ENCODE results near the gene PTCH1. TPM values are rescaled to one million over a fixed set of nuclear protein-coding genes. Genes with fewer than 3 reads are reported as not detected.

The PTCH1 gene
- polyA plus RNA-seq, 1 donor (not counting 4 experiments of a cell fraction or from before 2014, with no cell fraction given) = 1.7 TPM

DNA sequence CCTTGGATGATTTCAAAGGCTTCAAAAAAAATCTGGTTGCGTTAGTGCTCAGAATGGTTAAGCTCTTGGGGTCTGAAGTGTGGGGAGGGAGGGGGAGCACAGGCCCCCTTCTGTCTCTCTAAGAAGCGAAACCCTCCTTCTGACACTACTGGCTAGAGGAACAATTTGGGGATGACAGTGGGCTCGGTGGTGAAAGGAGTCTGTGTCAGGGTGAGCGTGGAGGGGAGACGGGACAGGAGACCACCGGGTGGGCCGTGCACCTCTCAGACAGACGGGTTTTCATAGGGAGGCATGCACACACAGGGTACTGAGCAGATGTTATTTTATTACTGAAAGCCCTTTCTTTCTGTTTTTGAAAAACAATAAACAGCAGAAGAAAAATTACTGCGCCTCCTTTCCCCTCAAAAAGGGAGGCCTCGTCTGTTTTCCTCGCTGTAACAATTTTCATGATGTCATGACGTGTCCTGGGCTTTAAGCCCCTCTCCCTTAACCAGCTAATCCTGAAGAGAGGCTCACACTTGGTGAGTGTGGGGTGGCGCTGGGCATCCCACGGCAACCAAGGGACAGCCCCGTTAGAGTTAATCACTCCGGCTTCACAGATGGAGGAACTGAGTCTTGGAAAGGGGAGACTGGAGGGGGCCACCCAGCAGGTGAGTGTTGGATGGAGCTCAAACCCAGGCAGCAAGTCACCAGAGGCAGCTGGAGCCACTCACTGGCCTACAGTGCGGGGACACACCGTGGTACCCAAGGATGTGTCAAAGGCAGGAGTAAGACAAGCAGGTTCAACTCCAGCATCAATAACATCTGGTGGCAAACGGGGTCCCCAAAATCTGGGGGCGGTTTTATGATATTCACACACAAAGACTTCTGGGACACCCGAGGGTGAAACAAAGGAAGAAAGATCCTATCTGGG, 53.4 kb downstream of the PTCH1 start:
- no peak overlapping the region for H3K27ac ChIP-seq (ENCODE audit: control insufficient read depth, insufficient read depth, low read length)
- H3K9me3 ChIP-seq (ENCODE audit: control insufficient read depth, low read depth, low read length) = no peaks in the 10 kb centered on the region
- H3K27me3 ChIP-seq (ENCODE audit: control insufficient read depth, extremely low read depth, insufficient read depth, low read length) = no peaks in the 10 kb centered on the region
- no peaks in the 10 kb centered on the region for H3K79me2 ChIP-seq (ENCODE audit: control insufficient read depth, insufficient read depth, low read length)
- no peak for TF ChIP-seq EZH2 (IDR thresholded peaks at IDR 0.05; ENCODE audit: low read length)
- TF ChIP-seq, protein P1, sequence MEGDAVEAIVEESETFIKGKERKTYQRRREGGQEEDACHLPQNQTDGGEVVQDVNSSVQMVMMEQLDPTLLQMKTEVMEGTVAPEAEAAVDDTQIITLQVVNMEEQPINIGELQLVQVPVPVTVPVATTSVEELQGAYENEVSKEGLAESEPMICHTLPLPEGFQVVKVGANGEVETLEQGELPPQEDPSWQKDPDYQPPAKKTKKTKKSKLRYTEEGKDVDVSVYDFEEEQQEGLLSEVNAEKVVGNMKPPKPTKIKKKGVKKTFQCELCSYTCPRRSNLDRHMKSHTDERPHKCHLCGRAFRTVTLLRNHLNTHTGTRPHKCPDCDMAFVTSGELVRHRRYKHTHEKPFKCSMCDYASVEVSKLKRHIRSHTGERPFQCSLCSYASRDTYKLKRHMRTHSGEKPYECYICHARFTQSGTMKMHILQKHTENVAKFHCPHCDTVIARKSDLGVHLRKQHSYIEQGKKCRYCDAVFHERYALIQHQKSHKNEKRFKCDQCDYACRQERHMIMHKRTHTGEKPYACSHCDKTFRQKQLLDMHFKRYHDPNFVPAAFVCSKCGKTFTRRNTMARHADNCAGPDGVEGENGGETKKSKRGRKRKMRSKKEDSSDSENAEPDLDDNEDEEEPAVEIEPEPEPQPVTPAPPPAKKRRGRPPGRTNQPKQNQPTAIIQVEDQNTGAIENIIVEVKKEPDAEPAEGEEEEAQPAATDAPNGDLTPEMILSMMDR (optimal IDR thresholded peaks at IDR 0.05 in 1 of 3, IDR thresholded peaks at IDR 0.05 in 1 of 3, conservative IDR thresholded peaks at IDR 0.05 in 1 of 3; ENCODE audit: extremely low read depth in 1 of 3, insufficient read depth in 2 of 3, low read length in 3 of 3) = no peak
- H3K9ac ChIP-seq (ENCODE audit: control insufficient read depth, extremely low read depth, insufficient read depth, low read length) = no peak overlapping the region
- peak overlapping the region; percentile 72 for H2AFZ ChIP-seq (ENCODE audit: control insufficient read depth, low read length)
- H3K9me1 ChIP-seq (ENCODE audit: control insufficient read depth, extremely low read depth, insufficient read depth, low read length) = no peaks in the 10 kb centered on the region
- FAIRE-seq (no peak), DNase-seq (ENCODE audit: low read depth, low spot score) (no peak)
- dilution Hi-C loops (cut with MboI; ENCODE audit: extremely low pct_ligation_motif_present, low sequenced_read_pairs) = no loop called here
- H3K4me1 ChIP-seq (ENCODE audit: control insufficient read depth, extremely low read depth, insufficient read depth, low read length) = peaks cover 13% of the 10 kb centered on the region
- H3K4me2 ChIP-seq (ENCODE audit: control insufficient read depth, extremely low read depth, insufficient read depth, low read depth, low read length) = peak overlapping the region; percentile 57
- peak overlapping the region in 2 of 3 experiments; percentile 34 to 44 for H3K4me3 ChIP-seq (ENCODE audit: control insufficient read depth in 2 of 3, extremely low read depth in 1 of 3, insufficient read depth in 2 of 3, low read depth in 1 of 3, low read length in 3 of 3)
- no peaks in the 10 kb centered on the region for H4K20me1 ChIP-seq (ENCODE audit: control insufficient read depth, extremely low read depth, insufficient read depth, low read length)
- H3K36me3 ChIP-seq (ENCODE audit: control insufficient read depth in 2 of 2, extremely low read depth in 1 of 2, insufficient read depth in 2 of 2, low read length in 2 of 2) = peaks cover 5 to 7% of the 10 kb centered on the region in 2 experiments

GRCh38 chr9:95462249-95463147, 54.3 kb downstream of the PTCH1 start:
- no peaks in the 10 kb centered on the region for H3K9me3 ChIP-seq (ENCODE audit: control insufficient read depth, low read depth, low read length)
- DNase-seq (ENCODE audit: low read depth, low spot score) (peak; percentile 56), FAIRE-seq (peak; percentile 76)
- H3K79me2 ChIP-seq (ENCODE audit: control insufficient read depth, insufficient read depth, low read length) = no peaks in the 10 kb centered on the region
- no peaks in the 10 kb centered on the region for H3K27me3 ChIP-seq (ENCODE audit: control insufficient read depth, extremely low read depth, insufficient read depth, low read length)
- no peaks in the 10 kb centered on the region for H4K20me1 ChIP-seq (ENCODE audit: control insufficient read depth, extremely low read depth, insufficient read depth, low read length)
- TF ChIP-seq EZH2 (IDR thresholded peaks at IDR 0.05; ENCODE audit: low read length) = no peak
- TF ChIP-seq, protein P1 (optimal IDR thresholded peaks at IDR 0.05 in 1 of 3, IDR thresholded peaks at IDR 0.05 in 1 of 3, conservative IDR thresholded peaks at IDR 0.05 in 1 of 3; ENCODE audit: extremely low read depth in 1 of 3, insufficient read depth in 2 of 3, low read length in 3 of 3) = no peak
- H3K9ac ChIP-seq (ENCODE audit: control insufficient read depth, extremely low read depth, insufficient read depth, low read length) = peak overlapping the region; percentile 35
- H3K36me3 ChIP-seq (ENCODE audit: control insufficient read depth in 2 of 2, extremely low read depth in 1 of 2, insufficient read depth in 2 of 2, low read length in 2 of 2) = peaks cover 2 to 6% of the 10 kb centered on the region in 2 experiments
- dilution Hi-C loops (cut with MboI; ENCODE audit: extremely low pct_ligation_motif_present, low sequenced_read_pairs) = no loop called here
- H3K27ac ChIP-seq (ENCODE audit: control insufficient read depth, insufficient read depth, low read length) = peak overlapping the region; percentile 3
- H3K4me2 ChIP-seq (ENCODE audit: control insufficient read depth, extremely low read depth, insufficient read depth, low read depth, low read length) = peak overlapping the region; percentile 57
- H3K4me1 ChIP-seq (ENCODE audit: control insufficient read depth, extremely low read depth, insufficient read depth, low read length) = peaks cover 13% of the 10 kb centered on the region
- no peaks in the 10 kb centered on the region for H3K9me1 ChIP-seq (ENCODE audit: control insufficient read depth, extremely low read depth, insufficient read depth, low read length)
- H2AFZ ChIP-seq (ENCODE audit: control insufficient read depth, low read length) = peak overlapping the region; percentile 72
- peak overlapping the region; percentile 23 to 44 (median 34) for H3K4me3 ChIP-seq (ENCODE audit: control insufficient read depth in 2 of 3, extremely low read depth in 1 of 3, insufficient read depth in 2 of 3, low read depth in 1 of 3, low read length in 3 of 3)

Data from keratinocyte (primary cell).